IMR-90 (cell line): ENCODE data around the gene SLC13A5. TPM values are rescaled to one million over a fixed set of nuclear protein-coding genes. Genes with fewer than 3 reads are reported as not detected.

Source experiments
- ATAC-seq: fragments of 200-7000 bp; cut with Tn5 transposase; 2 replicates; pipeline ENCODE4 v1.9.1; 2020; ENCODE audit warnings: low read depth, mild to moderate bottlenecking, moderate library complexity
- BruUV-seq: library from RNA; stranded (reverse); fragments of 400-500 nt; replicated peaks from 2 replicates; lab custom pipeline; 2021; lab: Mats Ljungman, UMichigan
- CTCF ChIA-PET: fragments of 300-600 bp; formaldehyde crosslinking; extraction: SDS; loops from one replicate; lab custom pipeline; 2021; ENCODE audit warnings: antibody characterized with exemption; lab: Yijun Ruan, JAX
- POLR2A ChIA-PET: fragments of 300-600 bp; sonication (Branson Sonifier 250); formaldehyde crosslinking; loops from one replicate; lab custom pipeline; 2022; ENCODE audit warnings: antibody characterized with exemption; ENCODE audit not compliant: unreplicated experiment; lab: Charles Lee
- DNase-seq: peaks from one replicate; pipeline ENCODE4 v3.0.0; 2013
- H2AFZ ChIP-seq: replicated peaks from 2 replicates; pipeline ENCODE3; 2013; ENCODE audit warnings: low read length, mild to moderate bottlenecking; ENCODE audit not compliant: poor library complexity
- H2AK5ac ChIP-seq: 2 replicates; pipeline ENCODE4 v1.6.1; 2013; ENCODE audit warnings: low read depth, low read length, inconsistent platforms
- H2AK9ac ChIP-seq: replicated peaks from 2 replicates; pipeline ENCODE3; 2013; ENCODE audit warnings: mild to moderate bottlenecking, low read depth, low read length, moderate library complexity; ENCODE audit not compliant: poor library complexity
- H2BK120ac ChIP-seq: 2 replicates; pipeline ENCODE4 v1.6.1; 2013; ENCODE audit warnings: low read depth, low read length, inconsistent platforms
- H2BK15ac ChIP-seq: 3 replicates; pipeline ENCODE4 v1.6.1; 2013; ENCODE audit warnings: low read depth, low read length, inconsistent platforms
- H2BK20ac ChIP-seq: 2 replicates; pipeline ENCODE4 v1.6.1; 2013; ENCODE audit warnings: low read depth, mild to moderate bottlenecking, inconsistent platforms, low read length, moderate library complexity
- H2BK5ac ChIP-seq: 2 replicates; pipeline ENCODE4 v1.6.1; 2013; ENCODE audit warnings: mild to moderate bottlenecking, low read depth, low read length, inconsistent platforms; ENCODE audit not compliant: poor library complexity, severe bottlenecking
- H3K14ac ChIP-seq: replicated peaks from 2 replicates; pipeline ENCODE4 v1.6.1; 2013; ENCODE audit warnings: low read depth, low read length, inconsistent platforms
- H3K18ac ChIP-seq: 2 replicates; pipeline ENCODE4 v1.6.1; 2013; ENCODE audit warnings: low read depth, low read length, control low read depth
- H3K23ac ChIP-seq: 2 replicates; pipeline ENCODE4 v1.6.1; 2013; ENCODE audit warnings: low read depth, low read length, inconsistent platforms
- H3K27ac ChIP-seq: 2 replicates; pipeline ENCODE4 v1.5.1; 2013; ENCODE audit warnings: mild to moderate bottlenecking, control low read depth, low read length; ENCODE audit not compliant: insufficient read depth
- H3K27me3 ChIP-seq: 2 replicates; pipeline ENCODE4 v1.6.1; 2013; ENCODE audit warnings: low read length; ENCODE audit not compliant: control insufficient read depth, insufficient read depth
- H3K36me3 ChIP-seq: 2 replicates; pipeline ENCODE4 v1.6.1; 2013; ENCODE audit warnings: low read length, mixed read lengths; ENCODE audit not compliant: control insufficient read depth, insufficient read depth
- H3K4ac ChIP-seq: 2 replicates; pipeline ENCODE4 v1.6.1; 2013; ENCODE audit warnings: low read depth, low read length, inconsistent platforms
- H3K4me1 ChIP-seq: 2 replicates; pipeline ENCODE4 v1.6.1; 2013; ENCODE audit warnings: low read length, mixed read lengths; ENCODE audit not compliant: control insufficient read depth, insufficient read depth
- H3K4me2 ChIP-seq: 2 replicates; pipeline ENCODE4 v1.6.1; 2013; ENCODE audit warnings: low read depth, mild to moderate bottlenecking, control low read depth, low read length, moderate library complexity
- H3K4me3 ChIP-seq: 2 replicates; pipeline ENCODE4 v1.5.1; 2013; ENCODE audit warnings: low read depth, mild to moderate bottlenecking, control low read depth, low read length, moderate library complexity; ENCODE audit not compliant: insufficient read depth
- H3K56ac ChIP-seq: 2 replicates; pipeline ENCODE4 v1.6.1; 2013; ENCODE audit warnings: low read length, inconsistent platforms; ENCODE audit not compliant: insufficient read depth; ENCODE audit errors: extremely low read depth
- H3K79me1 ChIP-seq, 2 experiments: 2 replicates each; pipeline ENCODE4 v1.6.1; 2013; ENCODE audit warnings: low read length in 2 of 2, inconsistent platforms in 1 of 2, low read depth in 1 of 2
- H3K9ac ChIP-seq: 2 replicates; pipeline ENCODE4 v1.6.1; 2013; ENCODE audit warnings: low read depth, low read length, control low read depth
- H3K9me1 ChIP-seq: 2 replicates; pipeline ENCODE4 v1.6.1; 2013; ENCODE audit warnings: low read length, inconsistent platforms; ENCODE audit not compliant: insufficient read depth
- H3K9me3 ChIP-seq: 2 replicates; pipeline ENCODE4 v1.6.1; 2013; ENCODE audit warnings: low read length; ENCODE audit not compliant: control insufficient read depth, insufficient read depth
- H4K20me1 ChIP-seq: 2 replicates; pipeline ENCODE4 v1.6.1; 2013; ENCODE audit warnings: low read length, inconsistent platforms; ENCODE audit not compliant: insufficient read depth
- H4K5ac ChIP-seq: 2 replicates; pipeline ENCODE4 v1.6.1; 2013; ENCODE audit warnings: mild to moderate bottlenecking, low read depth, low read length, control low read depth
- H4K8ac ChIP-seq, 2 experiments: 2 replicates each; pipeline ENCODE4 v1.6.1; 2013; ENCODE audit warnings: low read depth in 2 of 2, low read length in 2 of 2, control low read depth in 1 of 2, inconsistent platforms in 1 of 2
- H4K91ac ChIP-seq: 2 replicates; pipeline ENCODE4 v1.6.1; 2013; ENCODE audit warnings: low read depth, low read length, inconsistent platforms; ENCODE audit not compliant: insufficient read depth
- BHLHE40 ChIP-seq: fragments of 150-350 bp; IDR thresholded peaks from 2 replicates; pipeline ENCODE4 v1.6.1; 2016; ENCODE audit warnings: mild to moderate bottlenecking, low read depth, low read length
- CEBPB ChIP-seq: IDR thresholded peaks from 2 replicates; pipeline ENCODE4 v1.6.1; 2012; ENCODE audit warnings: low read depth, low read length, improper control_type of control experiment
- CHD1 ChIP-seq: IDR thresholded peaks from 2 replicates; pipeline ENCODE4 v1.6.1; 2012; ENCODE audit warnings: low read depth, low read length, improper control_type of control experiment
- FOS ChIP-seq: fragments of 150-350 bp; IDR thresholded peaks from 2 replicates; pipeline ENCODE4 v1.6.1; 2016; ENCODE audit warnings: low read depth, low read length
- MAFK ChIP-seq: IDR thresholded peaks from 2 replicates; pipeline ENCODE4 v1.6.1; 2012; ENCODE audit warnings: low read depth, low read length, improper control_type of control experiment
- MAZ ChIP-seq: IDR thresholded peaks from 2 replicates; pipeline ENCODE4 v1.6.1; 2012; ENCODE audit warnings: low read depth, mild to moderate bottlenecking, low read length, improper control_type of control experiment, moderate library complexity, borderline replicate concordance
- MXI1 ChIP-seq: IDR thresholded peaks from 2 replicates; pipeline ENCODE4 v1.6.1; 2012; ENCODE audit warnings: low read depth, mild to moderate bottlenecking, low read length, moderate library complexity, borderline replicate concordance
- NFE2L2 ChIP-seq: fragments of 150-350 bp; IDR thresholded peaks from 2 replicates; pipeline ENCODE4 v1.6.1; 2016; ENCODE audit warnings: low read depth, mild to moderate bottlenecking, low read length
- POLR2A ChIP-seq: IDR thresholded peaks from 2 replicates; pipeline ENCODE4 v1.6.1; 2012; ENCODE audit warnings: mild to moderate bottlenecking, low read depth, low read length
- RAD21 ChIP-seq: IDR thresholded peaks from 2 replicates; pipeline ENCODE4 v1.6.1; 2012; ENCODE audit warnings: low read length, improper control_type of control experiment
- RCOR1 ChIP-seq: IDR thresholded peaks from 2 replicates; pipeline ENCODE4 v1.6.1; 2012; ENCODE audit warnings: mild to moderate bottlenecking, low read length, improper control_type of control experiment; ENCODE audit not compliant: insufficient replicate concordance
- RFX5 ChIP-seq: IDR thresholded peaks from 2 replicates; pipeline ENCODE4 v1.8.0; 2012; ENCODE audit warnings: low read depth, mild to moderate bottlenecking, low read length, moderate library complexity
- SMC3 ChIP-seq: fragments of 150-350 bp; IDR thresholded peaks from 2 replicates; pipeline ENCODE4 v1.6.1; 2016; ENCODE audit warnings: low read depth, mild to moderate bottlenecking, antibody characterized with exemption, low read length, moderate library complexity
- WGBS, 2 experiments: methylation state at CpG; one replicate each; pipeline versions ENCODE4 v1.1.5 to v1.1.7; 2013; ENCODE audit warnings: missing lambda C conversion rate in 2 of 2; ENCODE audit not compliant: insufficient read length in 1 of 2; ENCODE audit errors: extremely low coverage in 2 of 2; 5-methylcytosine and 5-hydroxymethylcytosine counted together
- dilution Hi-C: fragments of 300-500 bp; cut with HindIII; formaldehyde crosslinking; loops from one replicate; pipeline ENCODE4 v1.14.3; 2018; ENCODE audit warnings: low sequenced_read_pairs; ENCODE audit not compliant: unreplicated experiment
- in situ Hi-C: fragments of 300-500 bp; cut with MboI; formaldehyde crosslinking; loops from 3 replicates; pipeline ENCODE4 v1.14.3; 2019; ENCODE audit warnings: low sequenced_read_pairs, inconsistent platforms, mixed read lengths
- intact Hi-C: fragments of 100-400 bp; cut with micrococcal nuclease; formaldehyde crosslinking; loops from 2 replicates; pipeline ENCODE4 v1.10.0; 2022
- polyA plus RNA-seq, 3 experiments: library from polyadenylated mRNA; depleted of rRNA; stranded (reverse); fragments of >200 nt; gene quantifications; 2 replicates each; pipeline ENCODE4 v1.2.3, GENCODE V29; 2012; ENCODE audit warnings: low replicate concordance in 1 of 3
- total RNA-seq: library from RNA; depleted of rRNA; stranded (reverse); fragments of >200 nt; gene quantifications from 2 replicates; pipeline ENCODE4 v1.2.3, GENCODE V29; 2012
- TF ChIP-seq, protein P1 (sequence below): conservative IDR thresholded peaks from 2 replicates; pipeline ENCODE4 v1.5.1; 2012; ENCODE audit warnings: mild to moderate bottlenecking, low read depth, low read length, improper control_type of control experiment
- TF ChIP-seq, protein P2 (sequence below): fragments of 150-350 bp; IDR thresholded peaks from 2 replicates; pipeline ENCODE4 v1.6.1; 2016; ENCODE audit warnings: low read depth, mild to moderate bottlenecking, low read length, moderate library complexity, borderline replicate concordance
- TF ChIP-seq, protein P3 (sequence below): fragments of 150-350 bp; IDR thresholded peaks from 2 replicates; pipeline ENCODE4 v1.6.1; 2017; ENCODE audit warnings: mild to moderate bottlenecking, antibody characterized with exemption, low read length, low read depth

SLC13A5 gene
- total and polyA plus RNA-seq, 2 of the 4 experiments (the other 2 are of a cell fraction): not detected

DNA sequence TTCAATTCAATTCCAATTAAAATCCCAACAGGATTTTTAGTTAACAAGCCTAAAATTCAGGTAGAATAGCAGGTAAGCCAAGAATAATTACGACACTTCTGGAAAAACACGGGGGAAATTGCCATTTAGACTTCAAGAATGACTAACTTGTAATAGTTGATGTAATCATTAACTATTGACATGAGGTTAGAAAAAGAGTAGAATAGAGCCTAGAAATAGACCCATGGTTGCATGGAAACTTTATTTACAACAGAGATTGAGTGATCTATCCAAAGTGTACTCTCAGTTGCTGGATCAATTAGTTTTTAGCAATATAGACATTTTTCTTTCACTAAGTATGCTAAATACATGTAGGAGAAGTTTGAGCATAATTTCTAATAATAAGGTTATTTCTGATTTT, 3.6 kb upstream of the SLC13A5 start:
- ChIA-PET CTCF (no interaction called here), POLR2A (no interaction called here)
- Histone ChIP-seq H3K27ac (no peak overlapping the region), H4K8ac (no peak overlapping the region), H3K14ac (no peak overlapping the region), H3K9me1 (no peaks in the 10 kb centered on the region), H3K27me3 (peaks cover 25% of the 10 kb centered on the region), H2BK120ac (no peak overlapping the region), H3K4me1 (no peaks in the 10 kb centered on the region), H3K4me3 (no peak overlapping the region), H3K4me2 (no peak overlapping the region), H4K20me1 (no peaks in the 10 kb centered on the region), H3K18ac (no peak overlapping the region), H4K5ac (no peak overlapping the region), H2AK9ac (no peak overlapping the region), H3K36me3 (no peaks in the 10 kb centered on the region), H3K4ac (no peak overlapping the region), H4K91ac (no peak overlapping the region), H3K9ac (no peak overlapping the region), H2BK5ac (no peak overlapping the region), H3K79me1 (no peaks in the 10 kb centered on the region), H2AFZ (no peak overlapping the region), H3K9me3 (peaks cover 3% of the 10 kb centered on the region), H2BK20ac (no peak overlapping the region), H2BK15ac (no peak overlapping the region), H3K23ac (no peak overlapping the region), H2AK5ac (no peak overlapping the region), H3K56ac (no peak overlapping the region)
- no peak for DNase-seq
- ATAC-seq: no peak
- BruUV-seq: no TSS peak
- TF ChIP-seq MAFK: no peak
- TF ChIP-seq BHLHE40: no peak
- TF ChIP-seq CEBPB: no peak
- no peak for TF ChIP-seq CHD1
- TF ChIP-seq SMC3: no peak
- TF ChIP-seq, protein P1, sequence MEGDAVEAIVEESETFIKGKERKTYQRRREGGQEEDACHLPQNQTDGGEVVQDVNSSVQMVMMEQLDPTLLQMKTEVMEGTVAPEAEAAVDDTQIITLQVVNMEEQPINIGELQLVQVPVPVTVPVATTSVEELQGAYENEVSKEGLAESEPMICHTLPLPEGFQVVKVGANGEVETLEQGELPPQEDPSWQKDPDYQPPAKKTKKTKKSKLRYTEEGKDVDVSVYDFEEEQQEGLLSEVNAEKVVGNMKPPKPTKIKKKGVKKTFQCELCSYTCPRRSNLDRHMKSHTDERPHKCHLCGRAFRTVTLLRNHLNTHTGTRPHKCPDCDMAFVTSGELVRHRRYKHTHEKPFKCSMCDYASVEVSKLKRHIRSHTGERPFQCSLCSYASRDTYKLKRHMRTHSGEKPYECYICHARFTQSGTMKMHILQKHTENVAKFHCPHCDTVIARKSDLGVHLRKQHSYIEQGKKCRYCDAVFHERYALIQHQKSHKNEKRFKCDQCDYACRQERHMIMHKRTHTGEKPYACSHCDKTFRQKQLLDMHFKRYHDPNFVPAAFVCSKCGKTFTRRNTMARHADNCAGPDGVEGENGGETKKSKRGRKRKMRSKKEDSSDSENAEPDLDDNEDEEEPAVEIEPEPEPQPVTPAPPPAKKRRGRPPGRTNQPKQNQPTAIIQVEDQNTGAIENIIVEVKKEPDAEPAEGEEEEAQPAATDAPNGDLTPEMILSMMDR: no peak
- TF ChIP-seq RCOR1: no peak
- TF ChIP-seq MXI1: no peak
- TF ChIP-seq NFE2L2: no peak
- TF ChIP-seq RAD21: no peak
- no peak for TF ChIP-seq RFX5
- no peak for TF ChIP-seq POLR2A
- TF ChIP-seq, protein P2, sequence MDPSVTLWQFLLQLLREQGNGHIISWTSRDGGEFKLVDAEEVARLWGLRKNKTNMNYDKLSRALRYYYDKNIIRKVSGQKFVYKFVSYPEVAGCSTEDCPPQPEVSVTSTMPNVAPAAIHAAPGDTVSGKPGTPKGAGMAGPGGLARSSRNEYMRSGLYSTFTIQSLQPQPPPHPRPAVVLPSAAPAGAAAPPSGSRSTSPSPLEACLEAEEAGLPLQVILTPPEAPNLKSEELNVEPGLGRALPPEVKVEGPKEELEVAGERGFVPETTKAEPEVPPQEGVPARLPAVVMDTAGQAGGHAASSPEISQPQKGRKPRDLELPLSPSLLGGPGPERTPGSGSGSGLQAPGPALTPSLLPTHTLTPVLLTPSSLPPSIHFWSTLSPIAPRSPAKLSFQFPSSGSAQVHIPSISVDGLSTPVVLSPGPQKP: no peak
- TF ChIP-seq MAZ: no peak
- no peak for TF ChIP-seq FOS
- TF ChIP-seq, protein P3, sequence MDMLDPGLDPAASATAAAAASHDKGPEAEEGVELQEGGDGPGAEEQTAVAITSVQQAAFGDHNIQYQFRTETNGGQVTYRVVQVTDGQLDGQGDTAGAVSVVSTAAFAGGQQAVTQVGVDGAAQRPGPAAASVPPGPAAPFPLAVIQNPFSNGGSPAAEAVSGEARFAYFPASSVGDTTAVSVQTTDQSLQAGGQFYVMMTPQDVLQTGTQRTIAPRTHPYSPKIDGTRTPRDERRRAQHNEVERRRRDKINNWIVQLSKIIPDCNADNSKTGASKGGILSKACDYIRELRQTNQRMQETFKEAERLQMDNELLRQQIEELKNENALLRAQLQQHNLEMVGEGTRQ: no peak
- WGBS, 2 experiments: no CpG with 5 or more reads among the region's 2 CpGs
- intact Hi-C loops (no loop called here), dilution Hi-C loops (no loop called here), in situ Hi-C loops (no loop called here)
